Astrocyte (in vitro differentiated cells and primary cell): Measurements from ENCODE around the gene FRMD4A.

ENCODE experiments used
- CTCF ChIP-seq: IDR thresholded peaks from 2 replicates; pipeline ENCODE4 v1.5.1; 2011; ENCODE audit warnings: low read depth, mild to moderate bottlenecking, inconsistent platforms, low read length, moderate library complexity; ENCODE audit not compliant: insufficient read depth
- EZH2 ChIP-seq: IDR thresholded peaks from 2 replicates; pipeline ENCODE4 v1.6.1; 2012; ENCODE audit warnings: mild to moderate bottlenecking, low read length, inconsistent platforms; ENCODE audit not compliant: insufficient read depth

- TF ChIP-seq CTCF (no peak), EZH2 (no peak)
Observed at GRCh38 chr10:13845897-13846296, 484.8 kb downstream of the FRMD4A start.
